Fibroblast of the aortic adventitia (primary cell): ENCODE results near the gene CGRRF1. TPM values are rescaled to one million over a fixed set of nuclear protein-coding genes. Genes with fewer than 3 reads are reported as not detected.

Experiments used
- DNase-seq: peaks from one replicate; pipeline ENCODE4 v3.0.0-alpha.2; 2010; ENCODE audit warnings: low read depth
- H3K4me3 ChIP-seq: 2 replicates; pipeline ENCODE4 v1.5.1; 2011; ENCODE audit warnings: low read depth, mild to moderate bottlenecking, control low read depth, low read length, moderate library complexity
- CTCF ChIP-seq: IDR thresholded peaks from 2 replicates; pipeline ENCODE4 v1.5.1; 2011; ENCODE audit warnings: mild to moderate bottlenecking, low read length, control low read depth, inconsistent platforms; ENCODE audit not compliant: insufficient read depth
- total RNA-seq: library from RNA; depleted of rRNA; stranded (reverse); fragments of >200 nt; gene quantifications from 2 replicates; pipeline ENCODE4 v1.2.3, GENCODE V29; 2012; ENCODE audit warnings: low replicate concordance

Gene CGRRF1
- total RNA-seq, 1 donor: 19.7 TPM

- peak overlapping the region; percentile 80 for H3K4me3 ChIP-seq
- DNase-seq: peak; percentile 58
- no peak for TF ChIP-seq CTCF
Measured at GRCh38 chr14:54567639-54568561, 58.2 kb downstream of the CGRRF1 start.

GRCh38 chr14:54568821-54569595 is 59.3 kb downstream of the CGRRF1 start:
- peak; percentile 32 for DNase-seq
- no peak for TF ChIP-seq CTCF

GRCh38 chr14:54570047-54570446 is 60.3 kb downstream of the CGRRF1 start:
- DNase-seq: no peak
- H3K4me3 ChIP-seq: no peak overlapping the region
- TF ChIP-seq CTCF: no peak

More at GRCh38 chr14:54568821-54569595, 59.3 kb downstream of the CGRRF1 start:
- peak overlapping the region; percentile 80 for H3K4me3 ChIP-seq

GRCh38 chr14:54570631-54571415 is 61.1 kb downstream of the CGRRF1 start:
- DNase-seq: peak; percentile 84
- no peak for TF ChIP-seq CTCF
- no peak overlapping the region for H3K4me3 ChIP-seq

- peak; percentile 28 for DNase-seq
- peak; percentile 46 for TF ChIP-seq CTCF
- no peak overlapping the region for H3K4me3 ChIP-seq
Measured at GRCh38 chr14:54572316-54572715, 62.6 kb downstream of the CGRRF1 start.

- no peak overlapping the region for H3K4me3 ChIP-seq
- no peak for DNase-seq
Measured at GRCh38 chr14:54574528-54574927, 64.8 kb downstream of the CGRRF1 start.

More at GRCh38 chr14:54574528-54574927, 64.8 kb downstream of the CGRRF1 start:
- TF ChIP-seq CTCF: no peak
